ENCODE measurements around the gene OGA. TPM values are rescaled to one million over a fixed set of nuclear protein-coding genes. Genes with fewer than 3 reads are reported as not detected.

OGA gene
- 99.5 and 99.6 TPM in 2 replicates for total RNA-seq (ENCODE audit: low replicate concordance)
- long read RNA-seq, partial matches to known transcripts, result 29 of 34 reads
- long read RNA-seq, other reads (novel, unspliced or antisense), result 5 of 34 reads

GRCh38 chr10:101818119-101818871 lies at the start of gene OGA:
Gene OGA, minus strand, starts transcription at chr10:101818444. Its CDS starts 422 bp downstream, at chr10:101818022.
- DNase-seq (ENCODE audit: extremely low spot score, unreplicated experiment), result peak; percentile 97
- H3K4me3 Mint-ChIP-seq, result peak within 1 kb of the TSS; percentile 99
- peaks cover 9% of the 10 kb centered on the region for H3K36me3 Mint-ChIP-seq
- no peak for TF ChIP-seq CTCF (conservative IDR thresholded peaks at IDR 0.05)
- H3K27ac Mint-ChIP-seq, result peak within 1 kb of the TSS; percentile 98
- H3K4me1 Mint-ChIP-seq (ENCODE audit: unreplicated experiment), result peaks cover 27% of the 10 kb centered on the region
- H3K27me3 Mint-ChIP-seq, result no peaks in the 10 kb centered on the region
- no peaks in the 10 kb centered on the region for H3K9me3 Mint-ChIP-seq

DNA sequence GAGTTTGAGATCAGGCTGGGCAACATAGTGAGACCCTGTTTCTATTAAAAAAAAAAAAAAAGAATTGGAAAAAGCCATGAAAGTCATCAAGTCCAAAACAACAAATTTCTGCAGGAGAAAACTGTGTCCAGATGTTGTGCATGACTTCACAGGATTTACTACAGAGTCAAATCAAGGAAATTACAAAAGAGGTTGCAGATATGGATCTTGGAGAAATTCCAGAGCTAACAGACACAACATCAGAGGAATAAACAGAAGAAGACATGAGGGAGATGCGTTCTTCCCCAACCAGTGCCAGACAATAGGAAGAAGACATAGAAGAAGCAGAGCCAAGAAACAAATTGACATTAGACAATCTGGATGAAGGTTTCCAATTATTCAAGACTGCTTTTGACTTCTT lies 49.7 kb upstream of the OGA start:
- no peak for TF ChIP-seq CTCF (conservative IDR thresholded peaks at IDR 0.05)
- Mint-ChIP-seq H3K36me3 (peaks cover 3% of the 10 kb centered on the region), H3K4me1 (ENCODE audit: unreplicated experiment) (no peaks in the 10 kb centered on the region), H3K4me3 (no peak overlapping the region), H3K9me3 (peaks cover 6% of the 10 kb centered on the region), H3K27me3 (no peaks in the 10 kb centered on the region), H3K27ac (no peak overlapping the region)
- no peak for DNase-seq (ENCODE audit: extremely low spot score, unreplicated experiment)

GRCh38 chr10:101859530-101859929 lies 41.3 kb upstream of the OGA start:
- no peaks in the 10 kb centered on the region for H3K4me1 Mint-ChIP-seq (ENCODE audit: unreplicated experiment)
- H3K27ac Mint-ChIP-seq, result no peak overlapping the region
- peaks cover 23% of the 10 kb centered on the region for H3K36me3 Mint-ChIP-seq
- no peak overlapping the region for H3K4me3 Mint-ChIP-seq
- no peak for TF ChIP-seq CTCF (conservative IDR thresholded peaks at IDR 0.05)
- no peaks in the 10 kb centered on the region for H3K9me3 Mint-ChIP-seq
- DNase-seq (ENCODE audit: extremely low spot score, unreplicated experiment), result no peak
- no peaks in the 10 kb centered on the region for H3K27me3 Mint-ChIP-seq

DNA sequence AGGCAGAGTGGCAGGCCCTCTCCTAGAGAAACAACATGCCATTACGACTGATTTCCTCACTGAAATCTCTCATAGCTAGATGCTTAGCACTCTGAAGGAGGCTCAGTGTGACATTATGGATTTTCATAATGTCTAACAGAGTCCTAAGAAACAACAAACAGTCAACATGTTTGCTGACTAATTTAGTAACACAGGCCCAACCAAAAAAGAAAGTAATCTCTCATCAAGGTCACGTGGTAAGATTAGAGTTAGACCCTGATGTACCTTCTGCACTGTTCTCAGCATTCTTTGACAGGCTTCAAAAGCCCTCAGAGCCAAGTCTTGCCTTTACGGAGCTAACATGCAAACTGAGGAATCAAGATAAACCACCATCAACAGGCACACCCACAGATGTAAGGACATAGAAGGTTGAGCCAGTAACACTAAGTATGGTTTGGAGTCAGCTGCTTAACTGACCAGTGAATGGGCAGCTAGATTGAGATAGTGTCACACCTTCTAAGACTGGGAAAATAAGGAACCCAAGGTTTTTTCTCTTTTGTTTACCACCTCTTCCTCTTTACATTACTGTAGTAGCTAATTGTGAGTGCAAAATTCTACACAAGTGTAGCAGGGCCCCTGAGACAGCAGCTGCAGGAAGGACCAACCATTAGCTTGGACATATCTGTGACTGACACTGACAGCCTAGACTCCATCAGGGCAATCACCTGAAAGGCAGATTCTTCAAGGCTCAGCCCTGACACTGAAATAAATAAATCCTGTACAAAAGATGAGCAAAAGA lies 40.7 kb upstream of the OGA start:
- Mint-ChIP-seq H3K4me3 (no peak overlapping the region), H3K9me3 (no peaks in the 10 kb centered on the region), H3K27me3 (no peaks in the 10 kb centered on the region), H3K36me3 (peaks cover 20% of the 10 kb centered on the region), H3K27ac (no peak overlapping the region), H3K4me1 (ENCODE audit: unreplicated experiment) (no peaks in the 10 kb centered on the region)
- no peak for DNase-seq (ENCODE audit: extremely low spot score, unreplicated experiment)
- no peak for TF ChIP-seq CTCF (conservative IDR thresholded peaks at IDR 0.05)

GRCh38 chr10:101857802-101858476 lies 39.7 kb upstream of the OGA start:
- no peaks in the 10 kb centered on the region for H3K4me1 Mint-ChIP-seq (ENCODE audit: unreplicated experiment)
- H3K27me3 Mint-ChIP-seq, result no peaks in the 10 kb centered on the region
- no peak for DNase-seq (ENCODE audit: extremely low spot score, unreplicated experiment)
- H3K27ac Mint-ChIP-seq, result no peak overlapping the region
- no peak overlapping the region for H3K4me3 Mint-ChIP-seq
- H3K9me3 Mint-ChIP-seq, result no peaks in the 10 kb centered on the region
- peaks cover 20% of the 10 kb centered on the region for H3K36me3 Mint-ChIP-seq
- no peak for TF ChIP-seq CTCF (conservative IDR thresholded peaks at IDR 0.05)

Measured in type B pancreatic cell (in vitro differentiated cells).